ENCODE results near the gene ZNF460. TPM values are rescaled to one million over a fixed set of nuclear protein-coding genes. Genes with fewer than 3 reads are reported as not detected.

The ZNF460 gene
- total RNA-seq, 4 donors from 2014 or later: 44.4 to 191 (median 74.6) TPM

- 7 to 31% methylated on average over 4 to 25 of the region's 25 CpGs for WGBS, 2 donors (ENCODE audit: low coverage in 1 of 2)
- DNase-seq: peak; percentile 91
- Histone ChIP-seq H3K4me1 (peaks cover 9 to 34% (median 15%) of the 10 kb centered on the region in 4 donors), H3K27me3 (no peaks in the 10 kb centered on the region), H3K36me3 (peaks cover 0 to 6% (median 2%) of the 10 kb centered on the region in 4 donors), H3K4me3 (peak overlapping the region; percentile 86 to 98 (median 92)), H3K9me3 (no peaks in the 10 kb centered on the region), H3K27ac (peak overlapping the region; percentile 94 to 99 (median 97))
- in situ Hi-C loops (cut with MboI; ENCODE audit: low pct_ligation_motif_present in 1 of 4, low pct_unique_long_range_greater_than_20kb in 1 of 4, low sequenced_read_pairs in 3 of 4): no loop called here
- intact Hi-C loops (cut with DNase I; ENCODE audit: low total_unique reads): loop anchor here (1.0 to 2.0 kb wide), 2 partner anchors 26 to 39 kb away; partner anchors contain the start of gene ZNF805
- peak; percentile 82 to 94 (median 93) for TF ChIP-seq POLR2AphosphoS5 (IDR thresholded peaks at IDR 0.05)
- TF ChIP-seq CTCF (IDR thresholded peaks at IDR 0.05): peak in 3 of 5 experiments; percentile 7 to 47 (median 36)
- no peak for TF ChIP-seq POLR2A (IDR thresholded peaks at IDR 0.05)
- TF ChIP-seq EP300 (IDR thresholded peaks at IDR 0.05; ENCODE audit: low read depth): peak; percentile 92
These were observed 694 bp upstream of the ZNF460 start for GRCh38 chr19:57279418-57280164.

- intact Hi-C loops (cut with DNase I; ENCODE audit: low total_unique reads): loop anchor here (2.0 kb wide), 1 partner anchor 40 kb away; the partner anchor contains the start of gene ZNF805
These were observed 696 bp downstream of the ZNF460 start for GRCh38 chr19:57280962-57281400.

GRCh38 chr19:57282011-57282643 lies 1.8 kb downstream of the ZNF460 start:
- Histone ChIP-seq H3K27ac (no peak overlapping the region), H3K9me3 (no peaks in the 10 kb centered on the region), H3K4me1 (peaks cover 9 to 34% (median 15%) of the 10 kb centered on the region in 4 donors), H3K4me3 (peak overlapping the region in 1 of 4 donors; percentile 97), H3K36me3 (peaks cover 0 to 31% (median 15%) of the 10 kb centered on the region in 4 donors), H3K27me3 (no peaks in the 10 kb centered on the region)
- in situ Hi-C loops (cut with MboI; ENCODE audit: low pct_ligation_motif_present in 1 of 4, low pct_unique_long_range_greater_than_20kb in 1 of 4, low sequenced_read_pairs in 3 of 4) (no loop called here), intact Hi-C loops (cut with DNase I; ENCODE audit: low total_unique reads) (no loop called here)
- 74% methylated on average over 5 of the region's 5 CpGs; no CpG with 5 or more reads in 1 of the 2 donors for WGBS, 2 donors (ENCODE audit: low coverage in 1 of 2)
- TF ChIP-seq CTCF (IDR thresholded peaks at IDR 0.05): no peak
- TF ChIP-seq POLR2AphosphoS5 (IDR thresholded peaks at IDR 0.05): no peak
- TF ChIP-seq POLR2A (IDR thresholded peaks at IDR 0.05): no peak
- TF ChIP-seq EP300 (IDR thresholded peaks at IDR 0.05; ENCODE audit: low read depth): no peak
- no peak for DNase-seq

More at GRCh38 chr19:57280962-57281400, 696 bp downstream of the ZNF460 start:
- Histone ChIP-seq H3K36me3 (peaks cover 0 to 20% (median 9%) of the 10 kb centered on the region in 4 donors), H3K4me1 (peaks cover 9 to 34% (median 15%) of the 10 kb centered on the region in 4 donors), H3K4me3 (peak overlapping the region; percentile 86 to 98 (median 92)), H3K9me3 (no peaks in the 10 kb centered on the region), H3K27ac (peak overlapping the region; percentile 94 to 99 (median 97)), H3K27me3 (no peaks in the 10 kb centered on the region)
- DNase-seq: no peak
- TF ChIP-seq POLR2AphosphoS5 (IDR thresholded peaks at IDR 0.05): no peak
- TF ChIP-seq CTCF (IDR thresholded peaks at IDR 0.05): no peak
- no peak for TF ChIP-seq EP300 (IDR thresholded peaks at IDR 0.05; ENCODE audit: low read depth)
- no peak for TF ChIP-seq POLR2A (IDR thresholded peaks at IDR 0.05)
- in situ Hi-C loops (cut with MboI; ENCODE audit: low pct_ligation_motif_present in 1 of 4, low pct_unique_long_range_greater_than_20kb in 1 of 4, low sequenced_read_pairs in 3 of 4): no loop called here
- 6 to 13% methylated on average over 3 to 6 of the region's 6 CpGs for WGBS, 2 donors (ENCODE audit: low coverage in 1 of 2)

GRCh38 chr19:57288373-57288772 lies 8.1 kb downstream of the ZNF460 start:
- H3K27ac ChIP-seq: no peak overlapping the region
- peaks cover 5 to 94% (median 49%) of the 10 kb centered on the region in 4 donors for H3K36me3 ChIP-seq
- TF ChIP-seq CTCF (IDR thresholded peaks at IDR 0.05) (no peak), EP300 (IDR thresholded peaks at IDR 0.05; ENCODE audit: low read depth) (no peak), POLR2AphosphoS5 (IDR thresholded peaks at IDR 0.05) (no peak), POLR2A (IDR thresholded peaks at IDR 0.05) (no peak)
- 91 to 100% methylated on average over 2 to 4 of the region's 4 CpGs for WGBS, 2 donors (ENCODE audit: low coverage in 1 of 2)
- peaks cover 0 to 6% (median 0%) of the 10 kb centered on the region in 4 donors for H3K4me1 ChIP-seq
- H3K4me3 ChIP-seq: no peak overlapping the region
- intact Hi-C loops (cut with DNase I; ENCODE audit: low total_unique reads) (no loop called here), in situ Hi-C loops (cut with MboI; ENCODE audit: low pct_ligation_motif_present in 1 of 4, low pct_unique_long_range_greater_than_20kb in 1 of 4, low sequenced_read_pairs in 3 of 4) (no loop called here)
- peaks cover 33 to 44% of the 10 kb centered on the region in 2 donors for H3K9me3 ChIP-seq
- H3K27me3 ChIP-seq: no peaks in the 10 kb centered on the region
- DNase-seq: no peak

All from transverse colon (tissue), 4 donors.